ENCODE data around the gene NELL1. TPM values are rescaled to one million over a fixed set of nuclear protein-coding genes. Genes with fewer than 3 reads are reported as not detected.

The NELL1 gene
- polyA plus RNA-seq, 1 of the 3 experiments (the other 2 are of a cell fraction) = not detected

- TF ChIP-seq REST (IDR thresholded peaks at IDR 0.05; ENCODE audit: low read depth, low read length) (no peak), TCF12 (IDR thresholded peaks at IDR 0.05) (no peak), FOXJ3 (CRISPR knock-in tag; IDR thresholded peaks at IDR 0.05) (no peak), GABPA (IDR thresholded peaks at IDR 0.05; ENCODE audit: low read depth) (no peak), NFIC (IDR thresholded peaks at IDR 0.05; ENCODE audit: borderline replicate concordance) (no peak), TEAD4 (IDR thresholded peaks at IDR 0.05; ENCODE audit: borderline replicate concordance, insufficient read depth) (no peak), EP300 (IDR thresholded peaks at IDR 0.05; ENCODE audit: borderline replicate concordance in 1 of 2, low read depth in 1 of 2, low read length in 1 of 2) (no peak), SIN3A (IDR thresholded peaks at IDR 0.05; ENCODE audit: borderline replicate concordance, low read depth, low read length) (no peak), RXRA (IDR thresholded peaks at IDR 0.05; ENCODE audit: borderline replicate concordance, low read depth) (no peak), MAX (IDR thresholded peaks at IDR 0.05; ENCODE audit: low read depth) (no peak)
- TF ChIP-seq, protein P1, sequence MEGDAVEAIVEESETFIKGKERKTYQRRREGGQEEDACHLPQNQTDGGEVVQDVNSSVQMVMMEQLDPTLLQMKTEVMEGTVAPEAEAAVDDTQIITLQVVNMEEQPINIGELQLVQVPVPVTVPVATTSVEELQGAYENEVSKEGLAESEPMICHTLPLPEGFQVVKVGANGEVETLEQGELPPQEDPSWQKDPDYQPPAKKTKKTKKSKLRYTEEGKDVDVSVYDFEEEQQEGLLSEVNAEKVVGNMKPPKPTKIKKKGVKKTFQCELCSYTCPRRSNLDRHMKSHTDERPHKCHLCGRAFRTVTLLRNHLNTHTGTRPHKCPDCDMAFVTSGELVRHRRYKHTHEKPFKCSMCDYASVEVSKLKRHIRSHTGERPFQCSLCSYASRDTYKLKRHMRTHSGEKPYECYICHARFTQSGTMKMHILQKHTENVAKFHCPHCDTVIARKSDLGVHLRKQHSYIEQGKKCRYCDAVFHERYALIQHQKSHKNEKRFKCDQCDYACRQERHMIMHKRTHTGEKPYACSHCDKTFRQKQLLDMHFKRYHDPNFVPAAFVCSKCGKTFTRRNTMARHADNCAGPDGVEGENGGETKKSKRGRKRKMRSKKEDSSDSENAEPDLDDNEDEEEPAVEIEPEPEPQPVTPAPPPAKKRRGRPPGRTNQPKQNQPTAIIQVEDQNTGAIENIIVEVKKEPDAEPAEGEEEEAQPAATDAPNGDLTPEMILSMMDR (IDR thresholded peaks at IDR 0.05) = no peak
These were observed 777.7 kb downstream of the NELL1 start (continued) for GRCh38 chr11:21446939-21447590.

DNA sequence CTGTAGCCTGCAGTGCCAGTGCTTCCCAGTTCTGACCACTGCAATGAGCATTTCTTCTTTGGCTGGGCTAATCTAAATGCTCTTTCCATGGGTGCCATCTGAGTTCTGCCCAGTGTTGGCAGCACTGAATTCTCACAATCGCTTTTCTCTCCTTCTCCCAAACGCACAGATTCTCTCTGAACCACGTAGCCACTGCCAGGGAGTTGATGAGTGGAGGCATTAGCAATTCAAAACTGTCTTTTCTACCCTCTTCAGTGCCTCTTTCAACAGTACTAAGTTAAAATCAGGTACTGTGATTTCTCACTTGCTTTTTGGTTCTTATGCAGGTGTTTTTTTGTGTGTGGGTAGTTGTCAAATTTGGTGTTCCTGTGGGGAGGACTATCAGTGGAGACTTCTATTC lies 778.5 kb downstream of the NELL1 start:
- Histone ChIP-seq H3K4me2 (no peak overlapping the region), H3K36me3 (replicated peaks in 1 of 2; ENCODE audit: control insufficient read depth in 1 of 2, insufficient read depth in 2 of 2, low read length in 1 of 2) (no peaks in the 10 kb centered on the region), H3K27ac (ENCODE audit: low read depth in 2 of 2, low read length in 1 of 2) (no peak overlapping the region), H3K4me1 (ENCODE audit: control insufficient read depth in 1 of 2, insufficient read depth in 2 of 2, low read depth in 1 of 2, low read length in 1 of 2) (no peaks in the 10 kb centered on the region), H3K9ac (no peak overlapping the region), H3K9me3 (no peaks in the 10 kb centered on the region; the same call in 1 of the 2 replicates), H3K79me2 (ENCODE audit: insufficient read depth) (no peaks in the 10 kb centered on the region), H3K9me2 (peaks cover 3% of the 10 kb centered on the region; the same call in 1 of the 2 replicates), H3K27me3 (ENCODE audit: insufficient read depth) (no peaks in the 10 kb centered on the region), H4K20me1 (ENCODE audit: insufficient read depth) (no peaks in the 10 kb centered on the region), H3K4me3 (ENCODE audit: low read depth in 2 of 2, low read length in 1 of 2) (no peak overlapping the region), H3F3A (replicated peaks; ENCODE audit: insufficient read depth) (no peaks in the 10 kb centered on the region), H2AFZ (ENCODE audit: low read depth) (no peak overlapping the region)
- ChIA-PET POLR2A (no interaction called here), CTCF (no interaction called here)
- no peak for TF ChIP-seq SIN3A (IDR thresholded peaks at IDR 0.05; ENCODE audit: borderline replicate concordance, low read depth, low read length)
- no peak for TF ChIP-seq ELF1 (IDR thresholded peaks at IDR 0.05)
- TF ChIP-seq NRF1 (IDR thresholded peaks at IDR 0.05; ENCODE audit: low read depth, low read length) = no peak
- TF ChIP-seq NFIC (IDR thresholded peaks at IDR 0.05; ENCODE audit: borderline replicate concordance) = no peak
- no peak for TF ChIP-seq GATA2 (CRISPR knock-in tag; IDR thresholded peaks at IDR 0.05)
- TF ChIP-seq, protein P2, sequence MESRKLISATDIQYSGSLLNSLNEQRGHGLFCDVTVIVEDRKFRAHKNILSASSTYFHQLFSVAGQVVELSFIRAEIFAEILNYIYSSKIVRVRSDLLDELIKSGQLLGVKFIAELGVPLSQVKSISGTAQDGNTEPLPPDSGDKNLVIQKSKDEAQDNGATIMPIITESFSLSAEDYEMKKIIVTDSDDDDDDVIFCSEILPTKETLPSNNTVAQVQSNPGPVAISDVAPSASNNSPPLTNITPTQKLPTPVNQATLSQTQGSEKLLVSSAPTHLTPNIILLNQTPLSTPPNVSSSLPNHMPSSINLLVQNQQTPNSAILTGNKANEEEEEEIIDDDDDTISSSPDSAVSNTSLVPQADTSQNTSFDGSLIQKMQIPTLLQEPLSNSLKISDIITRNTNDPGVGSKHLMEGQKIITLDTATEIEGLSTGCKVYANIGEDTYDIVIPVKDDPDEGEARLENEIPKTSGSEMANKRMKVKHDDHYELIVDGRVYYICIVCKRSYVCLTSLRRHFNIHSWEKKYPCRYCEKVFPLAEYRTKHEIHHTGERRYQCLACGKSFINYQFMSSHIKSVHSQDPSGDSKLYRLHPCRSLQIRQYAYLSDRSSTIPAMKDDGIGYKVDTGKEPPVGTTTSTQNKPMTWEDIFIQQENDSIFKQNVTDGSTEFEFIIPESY (IDR thresholded peaks at IDR 0.05; ENCODE audit: borderline replicate concordance, low read depth) = no peak
- no peak for TF ChIP-seq SMC3 (IDR thresholded peaks at IDR 0.05; ENCODE audit: low read depth, low read length)
- no peak for TF ChIP-seq FOSL2 (IDR thresholded peaks at IDR 0.05; ENCODE audit: borderline replicate concordance, low read depth)
- no peak for TF ChIP-seq TAF1 (IDR thresholded peaks at IDR 0.05; ENCODE audit: borderline replicate concordance, low read depth, low read length)
- TF ChIP-seq RFX5 (IDR thresholded peaks at IDR 0.05; ENCODE audit: low read length) = no peak
- no peak for TF ChIP-seq EP300 (IDR thresholded peaks at IDR 0.05; ENCODE audit: borderline replicate concordance in 1 of 2, low read depth in 1 of 2, low read length in 1 of 2)
- no peak for TF ChIP-seq PBX3 (IDR thresholded peaks at IDR 0.05)
- no peak for TF ChIP-seq TEAD4 (IDR thresholded peaks at IDR 0.05; ENCODE audit: borderline replicate concordance, insufficient read depth)
- TF ChIP-seq GABPA (IDR thresholded peaks at IDR 0.05; ENCODE audit: low read depth) = no peak
- no peak for TF ChIP-seq CHD2 (IDR thresholded peaks at IDR 0.05; ENCODE audit: low read length, partially characterized antibody)
- TF ChIP-seq MAX (IDR thresholded peaks at IDR 0.05; ENCODE audit: low read depth) = no peak
- no peak for TF ChIP-seq TCF12 (IDR thresholded peaks at IDR 0.05)
- no peak for TF ChIP-seq YY1 (IDR thresholded peaks at IDR 0.05; ENCODE audit: low read depth)
- WGBS (ENCODE audit: low lambda C conversion rate) = 35% methylated on average over 3 of the region's 3 CpGs
- DNase-seq = no peak
